HCT116 (cell line): ENCODE measurements around the gene GPC5. TPM values are rescaled to one million over a fixed set of nuclear protein-coding genes. Genes with fewer than 3 reads are reported as not detected.

Experiments
- ATAC-seq: fragments of 200-7000 bp; cut with Tn5 transposase; 2 replicates; pipeline ENCODE4 v1.9.1; 2020; ENCODE audit warnings: mild to moderate bottlenecking, moderate library complexity
- BruUV-seq: library from RNA; stranded (reverse); fragments of 400-500 nt; replicated peaks from 2 replicates; lab custom pipeline; 2021; lab: Mats Ljungman, UMichigan
- CTCF ChIA-PET: fragments of 300-600 bp; sonication (Branson Sonifier 250); formaldehyde crosslinking; loops from one replicate; lab custom pipeline; 2021; ENCODE audit warnings: antibody characterized with exemption; lab: Charles Lee
- POLR2A ChIA-PET: fragments of 300-600, 350-600 bp; sonication (Branson Sonifier 250); formaldehyde crosslinking; loops from one replicate; lab custom pipeline; 2021; ENCODE audit warnings: antibody characterized with exemption; lab: Charles Lee
- RAD21 ChIA-PET, 2 experiments: fragments of 300-600 bp; sonication (Branson Sonifier 250); formaldehyde crosslinking; loops; one replicate each; lab custom pipeline; 2023; ENCODE audit warnings: low total read pairs in 2 of 2; ENCODE audit not compliant: uncharacterized antibody in 2 of 2, unreplicated experiment in 2 of 2, low non-redundant PET in 1 of 2; lab: Charles Lee
- DNase-seq: peaks from one replicate; pipeline ENCODE4 v3.0.0-alpha.2; 2010; ENCODE audit warnings: low read depth, low spot score
- H2AFZ ChIP-seq: fragments of 200-600 bp; shearing (Covaris generic), sonication (generic); 2 replicates; pipeline ENCODE4 v1.6.1; 2017; ENCODE audit warnings: low read depth, mixed run types, mixed read lengths, antibody characterized with exemption, low read length; ENCODE audit not compliant: poor library complexity, severe bottlenecking
- H3K27ac ChIP-seq: 2 replicates; pipeline ENCODE4 v1.5.1; 2012; ENCODE audit warnings: low read depth, low read length
- H3K27me3 ChIP-seq: fragments of 200-600 bp; sonication (generic); 2 replicates; pipeline ENCODE4 v1.6.1; 2016; ENCODE audit warnings: mixed run types, low read length, mixed read lengths; ENCODE audit not compliant: insufficient read depth
- H3K36me3 ChIP-seq, 2 experiments: fragments of 200-500 bp in 1 of 2; fragments of 200-600 bp in 1 of 2; sonication (Bioruptor generic) in 1 of 2; sonication (generic) in 1 of 2; 2 replicates each; pipeline versions ENCODE4 v1.5.1 to v1.6.1; 2014 to 2016; ENCODE audit warnings: low read length in 2 of 2, inconsistent platforms in 1 of 2, mixed read lengths in 1 of 2, mixed run types in 1 of 2; ENCODE audit not compliant: insufficient read depth in 2 of 2, control insufficient read depth in 1 of 2
- H3K4me1 ChIP-seq, 2 experiments: fragments of 200-600 bp in 1 of 2; sonication (generic) in 1 of 2; 2 replicates each; pipeline versions ENCODE4 v1.5.1 to v1.6.1; 2012 to 2017; ENCODE audit warnings: low read length in 2 of 2, inconsistent platforms in 1 of 2, mild to moderate bottlenecking in 1 of 2, mixed read lengths in 1 of 2, mixed run types in 1 of 2, moderate library complexity in 1 of 2; ENCODE audit not compliant: insufficient read depth in 2 of 2, control insufficient read depth in 1 of 2
- H3K4me2 ChIP-seq: fragments of 200-600 bp; sonication (generic); 2 replicates; pipeline ENCODE4 v1.6.1; 2017; ENCODE audit warnings: mixed run types, low read length, mixed read lengths
- H3K4me3 ChIP-seq, 2 experiments: fragments of 200-600 bp in 1 of 2; sonication (generic) in 1 of 2; replicated peaks in 1 of 2; 2 replicates each; pipeline ENCODE4 v1.5.1; 2011 to 2016; ENCODE audit warnings: low read length in 2 of 2, control low read depth in 1 of 2, low read depth in 1 of 2, mild to moderate bottlenecking in 1 of 2, mixed read lengths in 1 of 2, mixed run types in 1 of 2
- H3K79me2 ChIP-seq: fragments of 200-600 bp; sonication (generic); 2 replicates; pipeline ENCODE4 v1.6.1; 2017; ENCODE audit warnings: mild to moderate bottlenecking, mixed run types, low read length, moderate library complexity, mixed read lengths; ENCODE audit not compliant: insufficient read depth
- H3K9ac ChIP-seq: fragments of 200-600 bp; sonication (generic); 2 replicates; pipeline ENCODE4 v1.6.1; 2016; ENCODE audit warnings: low read length, mixed read lengths
- H3K9me2 ChIP-seq: fragments of 200-600 bp; sonication (generic), shearing (Covaris generic); 2 replicates; pipeline ENCODE4 v1.6.1; 2017; ENCODE audit warnings: mixed run types, mild to moderate bottlenecking, moderate library complexity; ENCODE audit not compliant: insufficient read depth
- H3K9me3 ChIP-seq, 2 experiments: fragments of 200-500 bp in 1 of 2; fragments of 200-600 bp in 1 of 2; sonication (Bioruptor generic) in 1 of 2; sonication (generic) in 1 of 2; 2 replicates each; pipeline ENCODE4 v1.6.1; 2014 to 2017; ENCODE audit warnings: low read length in 2 of 2, mixed read lengths in 2 of 2, inconsistent platforms in 1 of 2, low read depth in 1 of 2, mild to moderate bottlenecking in 1 of 2, mixed run types in 1 of 2, moderate library complexity in 1 of 2; ENCODE audit not compliant: control insufficient read depth in 1 of 2, insufficient read depth in 1 of 2
- H4K20me1 ChIP-seq: fragments of 200-600 bp; sonication (generic), shearing (Covaris generic); 2 replicates; pipeline ENCODE4 v1.6.1; 2017; ENCODE audit warnings: mixed run types, mild to moderate bottlenecking, moderate library complexity; ENCODE audit not compliant: insufficient read depth
- CEBPB ChIP-seq: IDR thresholded peaks from 2 replicates; pipeline ENCODE4 v1.6.1; 2012; ENCODE audit warnings: low read depth
- CTCF ChIP-seq, 3 experiments: fragments of 200-600 bp in 1 of 3; sonication (generic) in 1 of 3; IDR thresholded peaks in 2 of 3; conservative IDR thresholded peaks in 1 of 3; 2 replicates each; pipeline ENCODE4 v1.5.1; 2012 to 2017; ENCODE audit warnings: low read depth in 2 of 3, low read length in 2 of 3, antibody characterized with exemption in 1 of 3, borderline replicate concordance in 1 of 3, control low read depth in 1 of 3, mild to moderate bottlenecking in 1 of 3, mixed read lengths in 1 of 3, mixed run types in 1 of 3, moderate library complexity in 1 of 3; ENCODE audit not compliant: insufficient read depth in 1 of 3
- ELF1 ChIP-seq: IDR thresholded peaks from 2 replicates; pipeline ENCODE4 v1.6.1; 2012; ENCODE audit warnings: low read depth, borderline replicate concordance
- EZH2 ChIP-seq: fragments of 200-600 bp; sonication (generic); IDR thresholded peaks from 2 replicates; pipeline ENCODE4 v1.6.1; 2017; ENCODE audit warnings: antibody characterized with exemption, mixed run types
- EZH2phosphoT487 ChIP-seq: fragments of 200-600 bp; IDR thresholded peaks from 2 replicates; pipeline ENCODE4 v1.6.1; 2018; ENCODE audit warnings: antibody characterized with exemption, borderline replicate concordance
- FOSL1 ChIP-seq: IDR thresholded peaks from 2 replicates; pipeline ENCODE4 v1.6.1; 2012; ENCODE audit warnings: low read depth
- JUND ChIP-seq: IDR thresholded peaks from 2 replicates; pipeline ENCODE4 v1.6.1; 2012
- POLR2A ChIP-seq: IDR thresholded peaks from 2 replicates; pipeline ENCODE4 v1.7.0; 2011; ENCODE audit warnings: borderline replicate concordance; ENCODE audit not compliant: insufficient read depth, insufficient read length; ENCODE audit errors: extremely low read depth
- POLR2AphosphoS5 ChIP-seq: IDR thresholded peaks from 2 replicates; pipeline ENCODE4 v1.6.1; 2011; ENCODE audit warnings: mild to moderate bottlenecking, low read depth, low read length, moderate library complexity
- RAD21 ChIP-seq: IDR thresholded peaks from 2 replicates; pipeline ENCODE4 v1.6.1; 2012; ENCODE audit warnings: low read depth, mild to moderate bottlenecking
- SIN3A ChIP-seq: IDR thresholded peaks from 2 replicates; pipeline ENCODE4 v1.6.1; 2012; ENCODE audit warnings: low read depth
- SP1 ChIP-seq: IDR thresholded peaks from 2 replicates; pipeline ENCODE4 v1.6.1; 2012; ENCODE audit warnings: low read depth
- SRF ChIP-seq: IDR thresholded peaks from 2 replicates; pipeline ENCODE4 v1.6.1; 2012; ENCODE audit warnings: low read depth
- TCF7L2 ChIP-seq: IDR thresholded peaks from 2 replicates; pipeline ENCODE4 v1.7.0; 2011; ENCODE audit warnings: borderline replicate concordance, inconsistent platforms; ENCODE audit not compliant: insufficient read depth, insufficient read length; ENCODE audit errors: extremely low read depth
- YY1 ChIP-seq: IDR thresholded peaks from 2 replicates; pipeline ENCODE4 v1.6.1; 2011; ENCODE audit warnings: low read length, low read depth, moderate library complexity, mild to moderate bottlenecking; ENCODE audit not compliant: insufficient replicate concordance; ENCODE audit errors: extremely low read depth
- ZFX ChIP-seq: fragments of 450-650 bp; IDR thresholded peaks from 2 replicates; pipeline ENCODE4 v1.6.1; 2017
- ZNF274 ChIP-seq: fragments of 200-500 bp; sonication (Bioruptor generic); IDR thresholded peaks from 2 replicates; pipeline ENCODE4 v1.6.1; 2014; ENCODE audit warnings: mild to moderate bottlenecking, low read depth, low read length, inconsistent platforms
- intact Hi-C: fragments of 100-400 bp; cut with micrococcal nuclease; formaldehyde crosslinking; loops from 2 replicates; pipeline ENCODE4 v1.10.0; 2022
- total RNA-seq: library from RNA; stranded (reverse); gene quantifications from one replicate; pipeline ENCODE4 v1.2.1, GENCODE V29; 2021; ENCODE audit not compliant: unreplicated experiment
- TF ChIP-seq, protein P1 (sequence below): IDR thresholded peaks from 2 replicates; pipeline ENCODE4 v1.6.1; 2012
- TF ChIP-seq, protein P2 (sequence below): IDR thresholded peaks from 2 replicates; pipeline ENCODE4 v1.6.1; 2012; ENCODE audit warnings: low read depth
- TF ChIP-seq, protein P3 (sequence below): IDR thresholded peaks from 2 replicates; pipeline ENCODE4 v1.6.1; 2012

The GPC5 gene
- total RNA-seq, 1 experiment from 2014 or later = not detected

DNA sequence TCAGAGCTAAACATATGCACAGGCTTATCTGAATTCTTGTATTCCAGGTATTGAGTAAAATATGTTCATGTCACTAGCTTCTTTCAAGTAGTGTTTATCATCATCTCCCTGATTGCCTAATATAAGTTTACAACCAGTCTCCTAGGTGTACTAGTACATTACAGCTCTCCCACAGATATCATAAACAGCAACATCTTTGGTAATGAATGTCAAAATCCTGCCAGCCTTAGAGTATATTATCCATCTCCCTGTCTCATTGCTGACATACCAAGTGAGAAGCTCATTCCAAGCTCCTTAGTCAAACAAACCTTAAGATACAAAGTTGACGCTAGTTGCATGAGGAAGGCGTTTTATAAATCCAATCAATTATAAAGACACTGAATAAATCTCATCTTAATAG, 1139.0 kb downstream of the GPC5 start:
- RAD21 ChIA-PET = no interaction called here
- no peaks in the 10 kb centered on the region for H3K9me2 ChIP-seq
- no peak overlapping the region for H3K27ac ChIP-seq
- BruUV-seq = no TSS peak
- H3K27me3 ChIP-seq = no peaks in the 10 kb centered on the region
- H3K79me2 ChIP-seq = no peaks in the 10 kb centered on the region
- ATAC-seq = no peak
- no peaks in the 10 kb centered on the region for H4K20me1 ChIP-seq
- intact Hi-C loops = no loop called here
- no peak for DNase-seq
- H3K4me2 ChIP-seq = no peak overlapping the region
- H3K36me3 ChIP-seq = no peaks in the 10 kb centered on the region
- POLR2A ChIA-PET = no interaction called here
- no peaks in the 10 kb centered on the region for H3K4me1 ChIP-seq
- no peak for TF ChIP-seq EZH2
- no peak for TF ChIP-seq SP1
- TF ChIP-seq SIN3A = no peak
- TF ChIP-seq EZH2phosphoT487 = no peak
- no peak for TF ChIP-seq TCF7L2
- TF ChIP-seq, protein P1, sequence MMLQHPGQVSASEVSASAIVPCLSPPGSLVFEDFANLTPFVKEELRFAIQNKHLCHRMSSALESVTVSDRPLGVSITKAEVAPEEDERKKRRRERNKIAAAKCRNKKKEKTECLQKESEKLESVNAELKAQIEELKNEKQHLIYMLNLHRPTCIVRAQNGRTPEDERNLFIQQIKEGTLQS = no peak
- TF ChIP-seq POLR2A = no peak
- no peak for TF ChIP-seq CEBPB
- no peak for TF ChIP-seq FOSL1
- no peak for TF ChIP-seq ZNF274
- TF ChIP-seq, protein P2, sequence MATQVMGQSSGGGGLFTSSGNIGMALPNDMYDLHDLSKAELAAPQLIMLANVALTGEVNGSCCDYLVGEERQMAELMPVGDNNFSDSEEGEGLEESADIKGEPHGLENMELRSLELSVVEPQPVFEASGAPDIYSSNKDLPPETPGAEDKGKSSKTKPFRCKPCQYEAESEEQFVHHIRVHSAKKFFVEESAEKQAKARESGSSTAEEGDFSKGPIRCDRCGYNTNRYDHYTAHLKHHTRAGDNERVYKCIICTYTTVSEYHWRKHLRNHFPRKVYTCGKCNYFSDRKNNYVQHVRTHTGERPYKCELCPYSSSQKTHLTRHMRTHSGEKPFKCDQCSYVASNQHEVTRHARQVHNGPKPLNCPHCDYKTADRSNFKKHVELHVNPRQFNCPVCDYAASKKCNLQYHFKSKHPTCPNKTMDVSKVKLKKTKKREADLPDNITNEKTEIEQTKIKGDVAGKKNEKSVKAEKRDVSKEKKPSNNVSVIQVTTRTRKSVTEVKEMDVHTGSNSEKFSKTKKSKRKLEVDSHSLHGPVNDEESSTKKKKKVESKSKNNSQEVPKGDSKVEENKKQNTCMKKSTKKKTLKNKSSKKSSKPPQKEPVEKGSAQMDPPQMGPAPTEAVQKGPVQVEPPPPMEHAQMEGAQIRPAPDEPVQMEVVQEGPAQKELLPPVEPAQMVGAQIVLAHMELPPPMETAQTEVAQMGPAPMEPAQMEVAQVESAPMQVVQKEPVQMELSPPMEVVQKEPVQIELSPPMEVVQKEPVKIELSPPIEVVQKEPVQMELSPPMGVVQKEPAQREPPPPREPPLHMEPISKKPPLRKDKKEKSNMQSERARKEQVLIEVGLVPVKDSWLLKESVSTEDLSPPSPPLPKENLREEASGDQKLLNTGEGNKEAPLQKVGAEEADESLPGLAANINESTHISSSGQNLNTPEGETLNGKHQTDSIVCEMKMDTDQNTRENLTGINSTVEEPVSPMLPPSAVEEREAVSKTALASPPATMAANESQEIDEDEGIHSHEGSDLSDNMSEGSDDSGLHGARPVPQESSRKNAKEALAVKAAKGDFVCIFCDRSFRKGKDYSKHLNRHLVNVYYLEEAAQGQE = no peak
- no peak for TF ChIP-seq YY1
- no peak for TF ChIP-seq SRF
- TF ChIP-seq POLR2AphosphoS5 = no peak
- no peak for TF ChIP-seq JUND
- TF ChIP-seq CTCF (IDR thresholded peaks at IDR 0.05 in 2 of 3, conservative IDR thresholded peaks at IDR 0.05 in 1 of 3; ENCODE audit: borderline replicate concordance in 1 of 3, insufficient read depth in 1 of 3, low read depth in 2 of 3, low read length in 2 of 3) = no peak
- TF ChIP-seq ZFX = no peak
- TF ChIP-seq, protein P3, sequence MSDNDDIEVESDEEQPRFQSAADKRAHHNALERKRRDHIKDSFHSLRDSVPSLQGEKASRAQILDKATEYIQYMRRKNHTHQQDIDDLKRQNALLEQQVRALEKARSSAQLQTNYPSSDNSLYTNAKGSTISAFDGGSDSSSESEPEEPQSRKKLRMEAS = no peak
- TF ChIP-seq ELF1 = no peak
- TF ChIP-seq RAD21 = no peak
- CTCF ChIA-PET = no interaction called here
- no peak overlapping the region for H3K4me3 ChIP-seq
- no peak overlapping the region for H3K9ac ChIP-seq
- H2AFZ ChIP-seq = no peak overlapping the region
- H3K9me3 ChIP-seq = peaks cover 6 to 15% of the 10 kb centered on the region in 2 experiments; a peak in 2 of 4 replicates
